HG02852 (cell line): ENCODE results near the gene CERS6.
"Not testable (repeated sequence)": the region's sequence is repeated elsewhere in the genome, so short reads cannot be mapped to it uniquely, and the experiment has no call there.

Experiments used
- ATAC-seq: cut with Tn5 transposase; IDR thresholded peaks from one replicate; pipeline ENCODE4 v1.9.1; 2021; ENCODE audit warnings: mild to moderate bottlenecking, moderate library complexity; ENCODE audit not compliant: unreplicated experiment

The CERS6 gene

GRCh38 chr2:168791140-168791539, 335.1 kb downstream of the CERS6 start:
- not testable (repeated sequence) for ATAC-seq

DNA sequence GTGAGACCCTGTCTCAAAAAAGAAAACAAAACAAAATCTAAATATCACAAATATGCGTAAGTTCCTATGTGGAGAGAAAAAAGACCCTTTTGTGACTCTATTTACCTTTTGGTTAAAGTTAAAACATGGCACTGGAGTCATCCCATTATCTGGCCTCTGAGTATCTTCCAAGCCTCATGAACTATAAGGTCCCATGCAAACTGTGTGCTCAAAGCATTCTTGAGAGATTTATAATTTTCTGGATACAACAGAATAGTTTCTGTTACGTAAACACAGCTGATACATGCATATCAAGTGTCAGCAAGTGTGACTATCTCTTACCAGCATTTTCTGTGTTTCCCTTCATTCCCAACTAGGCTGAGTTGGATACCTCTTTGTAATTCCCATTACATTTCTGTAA, 337.5 kb downstream of the CERS6 start:
- ATAC-seq, result no peak

- no peak for ATAC-seq
Measured at GRCh38 chr2:168794968-168795367, 338.9 kb downstream of the CERS6 start.

DNA sequence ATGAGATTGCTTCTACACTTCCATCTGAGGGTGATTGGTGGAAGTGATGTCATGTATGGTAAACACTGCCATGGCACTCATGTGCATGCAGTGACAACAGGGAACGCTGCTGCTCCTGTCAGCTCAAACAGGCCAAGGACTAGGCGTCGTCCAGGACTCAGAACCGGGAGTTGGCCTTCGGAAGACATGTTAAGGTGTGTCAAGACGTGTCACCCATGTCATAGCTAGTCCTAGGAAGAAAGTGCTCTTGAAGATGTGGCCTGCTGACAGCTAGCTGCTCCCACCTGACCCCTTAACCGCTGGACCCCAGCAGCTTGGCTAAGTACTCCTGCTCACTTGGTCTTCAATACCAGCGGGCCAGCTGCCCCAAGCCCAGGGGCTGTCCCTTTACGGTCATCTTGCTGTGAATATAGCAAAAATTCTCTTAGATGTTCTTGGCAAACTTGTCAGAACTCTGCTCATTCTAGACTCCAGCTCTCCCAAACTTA, 340.1 kb downstream of the CERS6 start:
- ATAC-seq, result no peak

DNA sequence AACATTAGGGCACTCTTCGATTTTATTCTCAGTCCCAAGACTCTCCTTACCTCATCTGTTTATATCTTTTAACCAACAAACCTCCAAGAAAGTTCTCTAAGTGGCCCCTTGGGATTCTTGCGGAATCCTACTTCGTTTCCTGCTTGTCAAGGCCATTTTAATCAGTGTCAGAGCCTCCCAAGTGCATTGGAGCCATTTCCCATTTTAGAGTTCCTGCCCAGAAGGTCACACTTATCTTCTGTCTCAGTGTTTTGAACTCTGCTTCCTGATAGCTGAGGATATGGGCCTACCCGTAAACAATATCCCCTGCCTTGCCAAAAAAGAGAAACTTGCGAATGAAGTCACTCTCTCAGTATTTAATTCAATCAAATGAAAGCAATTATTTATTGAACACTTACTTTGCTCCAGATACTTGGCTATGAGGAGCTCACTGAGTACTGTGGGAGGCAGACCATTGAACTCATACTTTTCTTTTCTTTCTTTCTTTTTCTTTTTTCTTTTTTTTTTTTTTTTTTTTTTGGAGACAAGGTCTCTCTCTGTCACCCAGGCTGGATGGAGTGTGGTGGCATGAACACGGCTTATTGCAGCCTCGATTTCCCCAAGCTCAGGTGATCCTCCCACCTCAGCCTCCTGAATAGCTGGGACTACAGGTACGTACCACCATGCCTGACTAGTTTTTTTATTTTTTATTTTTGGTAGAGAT, 340.7 kb downstream of the CERS6 start:
- no peak for ATAC-seq

GRCh38 chr2:168797286-168797655, 341.2 kb downstream of the CERS6 start:
- ATAC-seq, result no peak

DNA sequence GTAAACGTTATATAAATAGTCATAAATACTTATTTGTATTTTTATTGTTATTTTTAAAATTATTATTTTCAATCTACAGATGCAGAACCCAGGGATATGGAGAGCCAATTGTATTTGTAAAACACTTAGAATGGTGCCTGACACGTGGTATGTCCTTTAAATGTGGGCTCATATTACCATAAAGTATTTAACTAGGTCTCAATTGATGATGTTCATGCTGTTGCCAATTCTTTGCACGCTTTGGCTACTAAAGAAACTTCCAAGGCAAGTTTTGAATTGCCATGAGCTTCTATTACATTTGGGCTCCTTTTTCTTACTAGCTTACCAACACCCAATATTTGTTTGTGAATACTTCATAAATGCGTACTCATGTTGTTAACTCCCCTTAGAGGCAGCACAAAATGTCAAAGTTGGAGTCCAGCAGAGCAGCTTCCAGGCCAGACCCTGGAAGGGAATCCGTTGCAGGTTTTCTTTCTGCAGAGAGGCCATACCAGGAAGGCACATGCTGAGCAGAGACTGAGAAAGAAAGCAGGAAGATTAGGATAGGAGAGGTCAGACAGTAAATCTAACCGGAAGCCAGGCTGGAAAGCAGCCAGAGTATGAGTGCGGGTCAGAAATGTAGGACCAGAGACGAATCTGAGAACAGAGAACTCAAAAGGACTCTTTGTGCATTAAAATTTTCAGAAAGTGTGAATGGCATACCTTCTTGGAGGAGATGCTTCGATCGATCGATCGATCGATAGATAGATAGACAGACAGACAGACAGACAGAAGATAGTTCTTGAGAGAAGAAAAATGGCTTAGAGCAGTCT, 342.2 kb downstream of the CERS6 start:
- no peak for ATAC-seq

DNA sequence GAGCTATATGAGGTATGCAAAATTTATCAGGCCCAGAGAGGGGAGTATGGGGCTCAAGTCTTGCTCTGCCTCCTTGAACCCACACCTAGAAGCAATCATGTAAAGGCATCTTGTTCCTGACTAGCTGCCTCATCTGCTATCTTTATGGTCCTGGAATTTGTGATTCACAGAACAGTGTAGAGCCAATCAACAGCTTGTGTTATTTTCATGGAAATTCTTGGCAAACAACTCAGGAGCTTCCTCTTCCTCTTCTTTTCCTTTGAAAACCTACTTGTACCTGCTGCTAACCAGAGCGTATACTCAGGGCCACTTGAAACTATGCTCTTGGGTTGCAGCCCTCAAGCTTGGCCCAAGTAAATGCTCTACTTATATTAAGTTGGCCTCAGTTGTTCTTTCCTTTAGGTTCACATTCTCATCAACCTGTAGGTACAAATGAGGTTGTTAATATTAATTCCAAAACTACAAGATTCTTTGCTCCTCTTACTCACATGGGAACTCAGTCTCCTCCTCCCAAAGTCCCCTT, 342.9 kb downstream of the CERS6 start:
- no peak for ATAC-seq

GRCh38 chr2:168801471-168801870, 345.4 kb downstream of the CERS6 start:
- ATAC-seq, result no peak

GRCh38 chr2:168801961-168802858, 346.1 kb downstream of the CERS6 start, which contains the start of gene NOSTRIN:
NOSTRIN (plus strand) TSS chr2:168802637; CDS start chr2:168802647, 10 bp downstream.
- ATAC-seq, result no peak

DNA sequence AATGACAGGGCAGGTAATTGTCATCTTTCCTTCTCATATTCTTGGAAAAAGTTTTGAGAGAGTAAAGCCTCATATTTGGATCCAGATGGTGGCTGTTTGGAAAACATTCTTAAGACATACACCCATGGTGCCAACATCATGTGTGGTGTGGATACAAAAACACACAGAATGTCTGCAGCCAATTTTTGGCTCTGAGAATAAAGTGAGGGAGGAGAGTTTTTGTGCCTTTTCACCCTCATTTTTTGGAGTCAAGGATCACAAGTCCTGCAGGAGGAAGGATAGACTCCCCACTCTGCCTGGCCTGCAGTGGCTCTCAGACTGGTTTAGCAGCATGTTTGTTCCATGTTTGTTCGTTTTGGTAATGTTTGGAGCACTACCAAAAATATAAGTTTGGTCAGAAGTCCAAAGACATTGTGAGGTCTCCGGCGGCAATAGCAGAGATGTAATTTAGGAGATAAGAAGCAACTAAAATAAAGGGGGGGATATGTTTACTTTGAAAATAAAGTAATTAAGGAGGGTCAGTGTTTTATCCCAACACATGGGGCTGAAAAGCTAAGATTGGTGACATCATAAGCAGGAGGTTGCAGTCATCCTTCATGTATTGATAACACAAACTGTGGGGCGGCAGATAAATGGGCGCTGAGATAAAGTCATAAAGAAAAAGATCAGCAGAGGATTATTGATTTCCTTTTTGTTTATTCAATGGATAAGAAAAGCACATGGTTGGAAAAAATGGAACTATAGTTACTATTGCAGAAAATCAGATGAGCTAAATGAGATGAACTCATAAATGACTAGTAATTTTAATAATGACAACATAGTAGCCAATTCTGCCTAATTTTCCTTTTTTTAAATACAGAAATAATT, 347.0 kb downstream of the CERS6 start:
- no peak for ATAC-seq

DNA sequence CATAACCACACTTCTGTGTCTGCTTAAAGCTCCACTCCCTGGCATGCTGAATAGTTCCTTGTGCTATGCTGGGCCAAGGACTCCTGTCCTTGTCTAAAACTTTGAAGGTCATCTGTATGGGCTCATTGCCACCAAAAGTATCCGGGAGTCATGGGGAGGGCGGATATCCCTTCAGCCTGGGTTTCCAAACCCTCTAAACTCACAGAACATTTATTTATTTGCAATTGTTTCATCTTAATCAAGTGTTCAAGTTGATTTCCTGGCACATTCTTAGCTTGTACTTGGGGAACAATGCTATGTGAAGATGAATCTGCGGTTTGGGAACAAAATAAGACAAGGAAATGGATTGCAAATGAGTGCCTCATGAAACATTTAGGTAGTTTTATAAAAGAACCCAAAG, 348.1 kb downstream of the CERS6 start:
- ATAC-seq, result no peak

DNA sequence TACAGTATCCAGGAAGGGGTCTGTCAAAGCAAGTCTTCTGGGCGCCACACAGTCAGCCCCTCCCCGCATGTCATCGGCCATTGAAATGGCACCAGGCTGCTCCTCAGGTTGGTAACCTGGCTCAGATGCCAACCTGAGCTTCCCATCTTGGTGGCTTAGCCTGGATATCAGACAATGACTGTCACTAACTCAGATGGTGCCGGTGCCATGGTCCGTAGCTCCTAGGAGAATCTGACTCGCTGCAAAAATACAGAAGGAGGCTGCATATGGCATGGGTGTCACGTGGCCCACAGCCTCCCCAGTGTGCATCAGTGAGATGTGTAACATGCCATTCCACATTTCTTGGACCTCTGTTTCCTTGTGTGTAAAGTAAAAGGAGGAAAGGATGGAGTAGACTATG, 349.5 kb downstream of the CERS6 start:
- no peak for ATAC-seq

GRCh38 chr2:168809537-168809936, 353.5 kb downstream of the CERS6 start:
- no peak for ATAC-seq

DNA sequence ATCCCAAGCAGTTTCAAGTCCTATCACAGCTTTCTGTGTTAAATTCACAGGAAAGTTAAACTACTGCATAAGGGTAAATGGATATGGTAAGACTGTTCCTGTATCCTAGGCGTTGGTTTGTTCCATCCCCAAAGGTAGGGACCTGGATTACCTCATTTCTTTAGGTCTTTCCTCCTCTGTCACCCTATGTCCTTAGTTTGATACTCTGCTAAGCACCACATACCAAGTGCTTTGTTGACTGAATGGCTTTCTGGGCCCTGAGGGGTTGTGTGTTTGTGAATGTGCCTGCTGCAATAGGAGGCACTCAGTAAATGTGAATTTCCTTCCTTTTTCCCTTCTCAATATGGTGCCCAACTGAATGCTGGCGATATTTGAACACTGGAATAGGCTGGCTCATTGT, 354.2 kb downstream of the CERS6 start:
- ATAC-seq, result no peak

GRCh38 chr2:168811696-168812095, 355.6 kb downstream of the CERS6 start:
- ATAC-seq, result no peak

GRCh38 chr2:168814046-168814445, 358.0 kb downstream of the CERS6 start:
- no peak for ATAC-seq

GRCh38 chr2:168814939-168815907, 359.2 kb downstream of the CERS6 start:
- no peak for ATAC-seq

GRCh38 chr2:168816369-168816768, 360.3 kb downstream of the CERS6 start:
- ATAC-seq, result no peak
